CD4-positive, alpha-beta T cell treated with Interleukin-6 for 4 hours (primary cell): ENCODE results near the gene PCDH15.
"Not testable (repeated sequence)": the region's sequence is repeated elsewhere in the genome, so short reads cannot be mapped to it uniquely, and the experiment has no call there.

Experiments
- DNase-seq: peaks from one replicate; pipeline ENCODE4 v3.0.0-alpha.2; 2020; ENCODE audit warnings: mixed read lengths

PCDH15 gene

GRCh38 chr10:53952698-53953630, 848.1 kb downstream of the PCDH15 start:
- DNase-seq, result no peak

DNA sequence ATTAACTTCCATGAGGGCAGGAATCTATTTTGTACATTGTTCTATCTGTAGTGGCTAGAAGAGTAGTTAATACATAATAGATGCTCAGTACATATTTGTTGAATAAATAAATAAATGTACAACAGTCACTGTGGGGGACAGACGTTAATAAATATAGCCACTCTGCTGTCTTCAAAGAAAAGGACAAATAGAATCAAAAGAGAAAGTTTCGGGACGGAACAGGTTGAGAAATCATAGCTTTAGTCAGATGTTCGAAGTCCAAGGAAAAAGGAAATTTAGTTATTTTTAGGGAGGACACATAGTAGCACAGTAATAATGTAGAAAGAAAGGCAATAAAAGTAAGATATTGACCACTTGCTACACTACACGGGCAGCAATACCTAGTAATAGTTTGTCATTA, 861.4 kb downstream of the PCDH15 start:
- no peak for DNase-seq

DNA sequence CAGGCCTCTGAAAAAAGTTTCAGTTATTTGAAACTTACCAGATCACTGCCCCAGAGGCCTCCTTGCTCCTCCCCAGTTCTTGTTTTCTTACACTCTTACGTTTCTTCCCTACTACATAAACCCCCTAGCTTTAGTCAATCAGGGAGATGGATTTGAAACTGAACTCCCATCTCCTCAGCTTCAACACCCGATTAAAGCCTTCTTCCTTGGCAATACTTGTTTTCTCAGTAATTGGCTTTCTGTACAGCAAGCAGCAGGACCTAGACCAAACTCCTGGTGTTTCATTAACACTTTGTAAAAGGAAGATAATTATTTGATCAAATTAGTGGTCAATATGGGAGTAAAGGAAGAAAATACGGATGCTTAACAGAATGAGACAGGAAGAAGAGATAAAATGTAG, 870.4 kb downstream of the PCDH15 start:
- DNase-seq, result no peak

- not testable (repeated sequence) for DNase-seq
Observed at GRCh38 chr10:53924051-53924700, 876.9 kb downstream of the PCDH15 start.

DNA sequence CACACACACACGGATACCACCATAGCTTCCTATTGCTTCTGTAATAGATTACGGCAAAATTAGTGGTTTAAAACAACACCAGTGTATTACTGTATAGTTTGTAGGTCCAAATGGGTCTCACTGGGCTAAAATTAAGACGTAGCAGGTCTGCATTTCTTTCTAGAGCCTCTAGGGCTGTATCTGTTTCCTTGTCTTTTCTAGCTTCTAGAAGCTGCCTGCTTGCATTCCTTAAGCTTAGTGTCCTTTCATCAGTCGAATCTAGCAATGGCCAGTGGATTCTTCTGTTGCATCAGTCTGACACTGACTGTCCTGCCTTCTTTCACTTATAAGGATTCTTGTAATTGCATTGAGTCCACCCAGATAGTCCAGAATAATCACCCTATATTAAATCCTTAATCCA, 882.3 kb downstream of the PCDH15 start:
- DNase-seq, result no peak

DNA sequence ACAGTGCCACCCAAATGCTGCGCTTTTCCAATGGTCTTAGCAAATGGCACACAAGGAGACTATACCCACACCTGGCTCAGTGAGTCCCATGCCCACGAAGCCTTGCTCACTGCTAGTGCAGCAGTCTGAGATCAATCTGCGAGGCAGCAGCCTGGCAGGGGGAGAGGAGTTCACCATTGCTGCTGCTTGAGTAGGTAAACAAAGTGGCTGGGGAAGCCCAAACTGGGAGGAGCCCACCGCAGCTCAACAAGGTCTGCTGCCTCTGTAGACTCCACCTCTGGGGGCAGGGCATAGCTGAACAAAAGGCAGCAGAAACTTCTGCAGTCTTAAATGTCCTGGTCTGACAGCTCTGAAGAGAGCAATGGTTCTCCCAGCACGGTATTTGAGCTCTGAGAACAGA, 891.2 kb downstream of the PCDH15 start:
- DNase-seq, result no peak

DNA sequence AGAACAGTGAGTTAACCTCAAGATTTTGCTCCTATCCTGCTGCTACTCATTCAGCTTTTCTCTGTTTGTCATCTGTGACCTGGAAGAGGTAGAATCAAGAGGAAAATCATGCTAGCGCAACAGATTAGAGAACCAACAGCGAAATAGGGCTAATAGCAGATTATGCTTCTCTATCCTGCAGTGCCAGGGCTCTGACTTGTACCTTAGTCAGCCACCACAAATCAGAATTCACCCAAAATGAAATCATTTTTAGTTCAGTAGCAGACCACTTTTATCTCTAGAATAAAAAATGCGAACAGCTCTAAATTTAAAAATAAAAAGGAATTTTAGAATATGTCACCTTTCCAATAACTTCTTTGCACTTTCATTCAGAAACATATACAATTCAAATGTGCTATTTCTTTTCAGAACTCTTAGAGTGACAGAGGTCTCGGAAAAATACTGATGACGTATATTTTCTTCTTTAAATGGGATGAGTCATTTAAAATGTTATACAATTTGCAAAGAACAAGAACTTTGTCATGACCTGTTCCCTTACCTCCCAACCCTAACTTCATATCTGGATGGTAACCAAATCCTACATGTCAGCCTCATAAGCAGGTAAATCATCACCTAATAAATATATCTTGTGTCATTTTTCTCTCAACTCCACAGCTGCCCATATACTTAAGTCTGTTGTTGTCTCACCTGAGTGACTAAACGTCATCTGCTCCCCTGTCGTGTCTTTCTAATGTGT, 896.4 kb downstream of the PCDH15 start:
- DNase-seq, result no peak

DNA sequence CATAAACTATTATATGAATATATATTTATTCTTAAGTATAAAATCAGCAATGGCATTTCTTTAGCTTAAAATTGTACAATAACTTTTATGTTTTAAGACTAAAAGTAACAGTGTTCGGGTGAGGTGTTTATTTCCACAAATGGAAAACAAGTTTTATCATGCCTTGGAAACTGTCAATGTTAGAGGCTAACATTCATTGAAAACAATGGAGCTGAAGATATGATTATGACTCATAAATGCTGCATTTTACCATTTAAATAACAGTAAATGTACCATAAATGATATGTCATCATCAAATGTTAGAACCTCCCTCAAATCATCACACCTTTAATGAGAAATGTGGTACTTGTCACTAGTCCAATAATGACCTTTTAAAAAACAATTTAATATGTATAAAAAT, 897.3 kb downstream of the PCDH15 start:
- no peak for DNase-seq

DNA sequence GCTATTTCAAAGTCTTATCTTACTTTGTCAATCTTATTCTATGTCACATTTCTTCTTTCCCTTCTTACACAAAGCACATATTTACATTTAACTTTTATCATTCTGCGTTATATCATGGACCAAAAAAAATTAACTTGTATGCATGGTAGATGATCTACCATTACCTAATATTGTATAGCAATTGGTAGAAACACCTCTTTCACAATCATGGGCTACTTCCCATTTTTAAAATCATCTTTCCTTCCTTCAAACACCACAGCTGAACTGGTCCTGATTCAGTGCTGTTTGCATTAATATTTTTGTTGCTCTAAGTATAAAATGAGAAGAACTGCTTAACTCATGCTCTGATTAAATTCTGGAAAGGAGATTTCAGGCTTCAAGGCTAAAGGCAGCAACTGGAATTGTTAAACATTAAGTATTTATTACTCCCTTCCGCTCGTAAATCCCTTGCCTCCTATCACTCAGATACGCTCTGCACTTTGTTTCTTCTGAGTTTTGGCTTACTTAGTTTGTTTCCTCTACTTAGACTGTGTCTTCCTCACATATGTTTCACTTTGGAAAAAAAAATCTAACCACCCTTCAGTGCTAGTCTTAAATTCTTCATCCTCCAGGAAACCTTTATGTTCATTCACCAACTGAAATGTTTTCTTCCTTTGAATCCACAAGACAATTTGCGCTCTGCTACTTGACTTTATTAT, 901.4 kb downstream of the PCDH15 start:
- no peak for DNase-seq

GRCh38 chr10:53898532-53898931, 902.5 kb downstream of the PCDH15 start:
- DNase-seq, result no peak

- no peak for DNase-seq
Observed at GRCh38 chr10:53894145-53894544, 906.9 kb downstream of the PCDH15 start.

DNA sequence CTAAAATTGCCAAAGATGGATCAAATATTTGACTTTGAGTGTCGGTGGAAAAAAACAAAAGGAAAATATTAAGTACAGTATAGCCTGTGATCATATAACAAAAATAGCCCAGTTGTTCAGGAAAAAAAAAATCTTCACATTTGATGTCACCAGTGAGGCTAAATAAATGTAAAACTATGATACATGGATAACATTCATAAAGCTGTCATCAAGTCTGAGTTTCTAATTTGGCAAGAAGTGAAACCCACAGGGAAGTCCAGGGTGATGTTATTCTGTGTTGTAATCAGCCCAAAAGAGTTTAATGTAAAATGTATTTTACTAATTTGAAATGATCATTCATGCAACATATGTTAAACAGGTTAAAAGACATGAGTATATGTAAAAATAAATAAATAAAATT, 908.0 kb downstream of the PCDH15 start:
- no peak for DNase-seq

GRCh38 chr10:53886325-53887300, 914.4 kb downstream of the PCDH15 start:
- no peak for DNase-seq

- DNase-seq, result no peak
Observed at GRCh38 chr10:53864846-53865245, 936.2 kb downstream of the PCDH15 start.

DNA sequence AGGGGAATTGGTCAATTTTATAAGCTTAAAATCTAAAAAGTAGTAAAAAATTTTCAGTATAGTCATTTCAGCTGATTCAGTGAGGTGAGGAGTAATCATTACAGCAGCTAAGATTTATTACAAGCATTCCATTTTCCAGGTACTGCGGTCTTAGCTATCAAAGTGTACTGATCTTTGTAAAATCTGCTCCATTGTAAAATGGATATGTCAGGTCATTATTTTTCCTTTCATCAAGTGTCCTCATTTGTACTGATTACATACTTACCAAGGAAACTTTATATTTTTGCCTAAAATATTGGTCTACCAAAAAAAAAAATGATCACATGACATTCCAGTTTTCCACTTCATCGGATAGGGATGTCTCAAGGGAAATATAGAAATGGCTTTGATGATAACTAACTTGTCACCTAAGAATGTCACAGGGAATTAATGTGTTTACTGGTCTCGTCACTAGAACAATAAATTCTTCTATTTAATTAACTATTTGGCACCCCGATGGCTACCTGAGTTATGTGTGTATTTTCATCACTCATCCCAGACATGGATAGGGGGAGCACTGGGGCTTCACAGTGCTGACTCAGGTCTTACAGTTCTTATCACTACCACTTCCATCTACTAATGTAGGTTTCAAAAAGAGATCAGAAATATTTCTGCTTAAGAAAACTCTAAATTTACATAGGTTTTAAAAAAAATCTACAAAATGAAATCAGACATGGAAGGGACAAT, 948.4 kb downstream of the PCDH15 start:
- no peak for DNase-seq

- no peak for DNase-seq
Observed at GRCh38 chr10:53846809-53847208, 954.2 kb downstream of the PCDH15 start.

- no peak for DNase-seq
Observed at GRCh38 chr10:53843736-53844362, 957.2 kb downstream of the PCDH15 start.

GRCh38 chr10:53841483-53842145, 959.4 kb downstream of the PCDH15 start:
- no peak for DNase-seq

- DNase-seq, result no peak
Observed at GRCh38 chr10:53840653-53841052, 960.4 kb downstream of the PCDH15 start.
